Uterus (tissue), 4 donors: ENCODE results near the gene EGLN3. TPM values are rescaled to one million over a fixed set of nuclear protein-coding genes. Genes with fewer than 3 reads are reported as not detected.

Source experiments
- DNase-seq, 2 donors: peaks; one replicate each; pipeline ENCODE4 v3.0.0-alpha.2; 2019 to 2020
- H3K27ac ChIP-seq, 2 donors: fragments of 200-600 bp; sonication (generic); 1 replicate in 1 of 2; 2 replicates in 1 of 2; pipeline ENCODE4 v1.5.1; 2016 to 2018
- H3K27me3 ChIP-seq, 2 donors: fragments of 200-600 bp; sonication (generic); one replicate each; pipeline ENCODE4 v1.5.1; 2018 to 2019; ENCODE audit warnings: control low read depth in 1 of 2
- H3K36me3 ChIP-seq, 2 donors: fragments of 200-600 bp; sonication (generic); one replicate each; pipeline ENCODE4 v1.5.1; 2019; ENCODE audit warnings: control low read depth in 1 of 2
- H3K4me1 ChIP-seq, 2 donors: fragments of 200-600 bp; sonication (generic); one replicate each; pipeline ENCODE4 v1.5.1; 2018 to 2019; ENCODE audit warnings: control low read depth in 1 of 2
- H3K4me3 ChIP-seq, 2 donors: fragments of 200-600 bp; sonication (generic); 1 replicate in 1 of 2; 2 replicates in 1 of 2; pipeline ENCODE4 v1.5.1; 2018 to 2019; ENCODE audit warnings: mild to moderate bottlenecking in 1 of 2
- H3K9me3 ChIP-seq, 2 donors: fragments of 200-600 bp; sonication (generic); one replicate each; pipeline ENCODE4 v1.5.1; 2019; ENCODE audit warnings: control low read depth in 1 of 2
- POLR2A ChIP-seq, 2 donors: fragments of 450-650 bp; IDR thresholded peaks; one replicate each; pipeline ENCODE4 v1.6.1; 2016; ENCODE audit warnings: antibody characterized with exemption in 2 of 2, mild to moderate bottlenecking in 1 of 2, moderate library complexity in 1 of 2
- intact Hi-C: fragments of 100-400 bp; cut with DNase I; formaldehyde crosslinking; loops from one replicate; pipeline ENCODE4 v1.15.1; 2023; ENCODE audit warnings: low total_unique reads
- total RNA-seq, 4 donors: library from RNA; depleted of rRNA in 3 of 4; stranded (reverse); fragments of >200 nt in 3 of 4; gene quantifications; one replicate each; pipeline versions ENCODE4 v1.1.0 to v1.2.4, GENCODE V29; 2014 to 2023
- TF ChIP-seq, protein P1 (sequence below), 4 experiments: fragments of 200-600 bp in 2 of 4; fragments of 450-650 bp in 2 of 4; sonication (generic) in 2 of 4; IDR thresholded peaks; one replicate each; pipeline ENCODE4 v1.5.1; 2016 to 2019; ENCODE audit warnings: antibody characterized with exemption in 4 of 4, mild to moderate bottlenecking in 2 of 4, moderate library complexity in 1 of 4
- donor health status: DM: yes; HTN: yes; CAD: no.

The EGLN3 gene
- total RNA-seq, 4 donors from 2014 or later = 2.6 to 42.7 (median 8.7) TPM

DNA sequence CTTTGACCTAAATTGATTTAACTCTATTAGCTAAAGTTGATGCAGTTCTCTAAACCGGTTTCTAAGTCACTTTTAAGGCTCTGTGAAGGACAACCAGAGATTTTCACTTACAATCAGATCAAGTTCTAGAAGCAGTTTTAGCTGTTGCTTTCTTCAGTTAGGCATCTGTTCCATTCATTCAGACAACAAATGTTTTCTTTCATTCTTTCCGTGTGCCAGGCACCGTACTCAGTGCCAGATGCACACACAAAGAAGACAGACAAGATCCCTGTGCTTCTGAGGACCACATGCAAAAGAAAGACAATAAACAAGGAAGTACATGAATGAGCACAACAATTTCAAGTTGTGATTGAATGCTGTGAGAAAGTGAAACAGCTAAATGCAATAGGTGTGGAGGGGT lies 11.1 kb upstream of the EGLN3 start:
- no peaks in the 10 kb centered on the region for H3K9me3 ChIP-seq
- no peak for DNase-seq

GRCh38 chr14:33959692-33960151 lies 8.8 kb upstream of the EGLN3 start:
- Histone ChIP-seq H3K9me3 (no peaks in the 10 kb centered on the region), H3K4me1 (no peaks in the 10 kb centered on the region), H3K36me3 (no peaks in the 10 kb centered on the region), H3K27me3 (no peaks in the 10 kb centered on the region), H3K4me3 (no peak overlapping the region), H3K27ac (no peak overlapping the region)
- intact Hi-C loops = no loop called here
- DNase-seq = no peak
- TF ChIP-seq POLR2A (IDR thresholded peaks at IDR 0.05) = no peak
- TF ChIP-seq, protein P1, sequence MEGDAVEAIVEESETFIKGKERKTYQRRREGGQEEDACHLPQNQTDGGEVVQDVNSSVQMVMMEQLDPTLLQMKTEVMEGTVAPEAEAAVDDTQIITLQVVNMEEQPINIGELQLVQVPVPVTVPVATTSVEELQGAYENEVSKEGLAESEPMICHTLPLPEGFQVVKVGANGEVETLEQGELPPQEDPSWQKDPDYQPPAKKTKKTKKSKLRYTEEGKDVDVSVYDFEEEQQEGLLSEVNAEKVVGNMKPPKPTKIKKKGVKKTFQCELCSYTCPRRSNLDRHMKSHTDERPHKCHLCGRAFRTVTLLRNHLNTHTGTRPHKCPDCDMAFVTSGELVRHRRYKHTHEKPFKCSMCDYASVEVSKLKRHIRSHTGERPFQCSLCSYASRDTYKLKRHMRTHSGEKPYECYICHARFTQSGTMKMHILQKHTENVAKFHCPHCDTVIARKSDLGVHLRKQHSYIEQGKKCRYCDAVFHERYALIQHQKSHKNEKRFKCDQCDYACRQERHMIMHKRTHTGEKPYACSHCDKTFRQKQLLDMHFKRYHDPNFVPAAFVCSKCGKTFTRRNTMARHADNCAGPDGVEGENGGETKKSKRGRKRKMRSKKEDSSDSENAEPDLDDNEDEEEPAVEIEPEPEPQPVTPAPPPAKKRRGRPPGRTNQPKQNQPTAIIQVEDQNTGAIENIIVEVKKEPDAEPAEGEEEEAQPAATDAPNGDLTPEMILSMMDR (IDR thresholded peaks at IDR 0.05) = no peak

More for the DNA sequence above, 11.1 kb upstream of the EGLN3 start:
- no peaks in the 10 kb centered on the region for H3K4me1 ChIP-seq
- H3K27ac ChIP-seq = no peak overlapping the region
- no peaks in the 10 kb centered on the region for H3K36me3 ChIP-seq
- no peak overlapping the region for H3K4me3 ChIP-seq
- intact Hi-C loops = no loop called here
- H3K27me3 ChIP-seq = no peaks in the 10 kb centered on the region
- TF ChIP-seq POLR2A (IDR thresholded peaks at IDR 0.05) = no peak
- TF ChIP-seq, protein P1 (IDR thresholded peaks at IDR 0.05) = no peak

DNA sequence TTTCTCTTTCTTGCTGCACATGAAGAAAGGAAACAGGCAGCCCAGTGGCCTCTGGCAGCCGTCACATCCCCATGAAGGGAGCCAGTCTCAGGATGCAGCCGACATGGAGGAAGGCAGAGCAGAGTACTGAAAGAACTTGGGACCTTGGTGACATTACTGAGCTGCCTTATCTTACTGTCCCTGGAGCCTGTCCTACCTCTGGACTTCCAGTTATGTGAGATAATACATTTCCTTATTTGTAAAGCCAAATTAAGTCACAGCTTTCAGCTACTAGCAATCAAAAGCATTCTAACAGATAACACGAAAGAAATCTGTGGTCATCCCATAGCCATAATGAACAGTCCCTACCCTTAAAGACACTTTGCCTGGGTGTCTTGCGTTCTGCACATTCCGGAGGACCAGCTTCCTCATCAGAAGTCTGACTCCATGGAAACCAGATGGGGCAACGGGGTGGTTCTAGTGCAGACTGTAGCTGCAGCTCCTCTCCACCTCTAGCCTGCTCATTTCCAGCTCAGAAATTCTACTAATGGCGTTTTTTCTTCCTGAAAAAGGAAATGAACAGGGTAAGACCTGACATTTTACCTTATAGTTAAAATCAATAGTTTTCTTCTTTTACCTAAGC lies 7.8 kb upstream of the EGLN3 start:
- no peak for TF ChIP-seq POLR2A (IDR thresholded peaks at IDR 0.05)
- TF ChIP-seq, protein P1 (IDR thresholded peaks at IDR 0.05) = no peak
- DNase-seq = no peak
- Histone ChIP-seq H3K36me3 (no peaks in the 10 kb centered on the region), H3K27ac (no peak overlapping the region), H3K4me3 (no peak overlapping the region), H3K27me3 (no peaks in the 10 kb centered on the region), H3K9me3 (no peaks in the 10 kb centered on the region), H3K4me1 (no peaks in the 10 kb centered on the region)
- intact Hi-C loops = no loop called here

DNA sequence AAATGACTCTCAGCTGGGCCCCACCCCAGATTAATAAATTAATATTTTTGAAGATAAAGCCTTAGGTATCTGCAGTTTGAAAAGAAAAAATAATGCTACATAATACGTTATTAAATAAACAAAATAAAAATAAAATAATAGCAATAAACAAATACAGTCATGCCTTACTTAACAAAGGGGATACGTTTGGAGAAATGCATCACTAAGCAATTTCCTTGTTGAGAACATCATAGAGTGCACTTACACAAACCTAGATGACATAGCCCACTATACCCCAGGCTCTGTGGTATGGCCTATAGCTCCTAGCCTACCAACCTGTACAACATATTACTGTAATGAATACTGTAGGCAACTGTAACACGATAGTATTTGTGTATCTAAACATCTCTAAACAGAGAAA lies 7.1 kb upstream of the EGLN3 start:
- H3K27me3 ChIP-seq = no peaks in the 10 kb centered on the region
- H3K36me3 ChIP-seq = no peaks in the 10 kb centered on the region
- no peak for TF ChIP-seq POLR2A (IDR thresholded peaks at IDR 0.05)
- TF ChIP-seq, protein P1 (IDR thresholded peaks at IDR 0.05) = no peak
- no peak overlapping the region for H3K4me3 ChIP-seq
- H3K9me3 ChIP-seq = no peaks in the 10 kb centered on the region
- H3K27ac ChIP-seq = no peak overlapping the region
- H3K4me1 ChIP-seq = no peaks in the 10 kb centered on the region
- intact Hi-C loops = no loop called here
- DNase-seq = no peak

GRCh38 chr14:33957299-33957698 lies 6.4 kb upstream of the EGLN3 start:
- Histone ChIP-seq H3K4me1 (no peaks in the 10 kb centered on the region), H3K27ac (no peak overlapping the region), H3K27me3 (no peaks in the 10 kb centered on the region), H3K4me3 (no peak overlapping the region), H3K9me3 (no peaks in the 10 kb centered on the region), H3K36me3 (no peaks in the 10 kb centered on the region)
- no peak for DNase-seq
- intact Hi-C loops = no loop called here
- TF ChIP-seq, protein P1 (IDR thresholded peaks at IDR 0.05) = no peak
- TF ChIP-seq POLR2A (IDR thresholded peaks at IDR 0.05) = no peak
